Neural progenitor cell (in vitro differentiated cells): ENCODE results near the gene ADM5. TPM values are rescaled to one million over a fixed set of nuclear protein-coding genes. Genes with fewer than 3 reads are reported as not detected.
A peak's percentile ranks its signal among the peaks of the same experiment; 100 is the strongest.

ENCODE experiments used
- DNase-seq: peaks from one replicate; pipeline ENCODE4 v3.0.0-alpha.2; 2016; ENCODE audit warnings: low spot score
- H2AFZ ChIP-seq: fragments of 200-600 bp; sonication (generic); replicated peaks from 2 replicates; pipeline ENCODE4 v1.6.1; 2016; ENCODE audit warnings: antibody characterized with exemption
- H3F3A ChIP-seq: fragments of 200-600 bp; sonication (generic); 2 replicates; pipeline ENCODE4 v1.6.1; 2016; ENCODE audit warnings: antibody characterized with exemption, low read depth
- H3K27ac ChIP-seq: fragments of 200-600 bp; sonication (generic); 2 replicates; pipeline ENCODE4 v1.5.1; 2016; ENCODE audit warnings: mild to moderate bottlenecking
- H3K27me3 ChIP-seq: fragments of 200-600 bp; sonication (generic); 2 replicates; pipeline ENCODE4 v1.6.1; 2016; ENCODE audit warnings: mild to moderate bottlenecking, moderate library complexity
- H3K36me3 ChIP-seq: fragments of 200-600 bp; sonication (generic); 2 replicates; pipeline ENCODE4 v1.5.1; 2016
- H3K4me1 ChIP-seq: fragments of 200-600 bp; sonication (generic); 2 replicates; pipeline ENCODE4 v1.6.1; 2016; ENCODE audit warnings: mixed run types
- H3K4me2 ChIP-seq: fragments of 200-600 bp; sonication (generic); 2 replicates; pipeline ENCODE4 v1.6.1; 2016
- H3K4me3 ChIP-seq: fragments of 200-600 bp; sonication (generic); 2 replicates; pipeline ENCODE4 v1.5.1; 2016
- H3K79me2 ChIP-seq: fragments of 200-600 bp; sonication (generic); 2 replicates; pipeline ENCODE4 v1.6.1; 2016; ENCODE audit warnings: low read depth
- H3K9ac ChIP-seq: fragments of 200-600 bp; sonication (generic); 2 replicates; pipeline ENCODE4 v1.6.1; 2016
- H3K9me3 ChIP-seq: fragments of 200-600 bp; sonication (generic); 2 replicates; pipeline ENCODE4 v1.5.1; 2016; ENCODE audit warnings: low read depth
- H4K20me1 ChIP-seq: fragments of 200-600 bp; sonication (generic); 2 replicates; pipeline ENCODE4 v1.6.1; 2016; ENCODE audit warnings: low read depth
- H3K27ac Mint-ChIP-seq: 3 replicates; pipeline ENCODE4 v1.8.0; 2021; ENCODE audit warnings: mixed read lengths
- H3K27me3 Mint-ChIP-seq: 2 replicates; pipeline ENCODE4 v1.8.0; 2022; ENCODE audit warnings: low read depth, mild to moderate bottlenecking, inconsistent platforms, moderate library complexity, mixed read lengths; ENCODE audit not compliant: insufficient read depth
- H3K36me3 Mint-ChIP-seq: 3 replicates; pipeline ENCODE4 v1.8.0; 2021; ENCODE audit warnings: mixed read lengths
- H3K4me1 Mint-ChIP-seq: 3 replicates; pipeline ENCODE4 v1.8.0; 2021; ENCODE audit warnings: mixed read lengths
- H3K4me3 Mint-ChIP-seq: 3 replicates; pipeline ENCODE4 v1.8.0; 2021; ENCODE audit warnings: mild to moderate bottlenecking, moderate library complexity, mixed read lengths
- H3K9me3 Mint-ChIP-seq: 3 replicates; pipeline ENCODE4 v1.8.0; 2020; ENCODE audit warnings: mixed read lengths
- CTCF ChIP-seq: fragments of 200-600 bp; sonication (generic); IDR thresholded peaks from 2 replicates; pipeline ENCODE4 v1.5.1; 2017; ENCODE audit warnings: antibody characterized with exemption, mild to moderate bottlenecking
- EZH2 ChIP-seq: fragments of 200-600 bp; sonication (generic); IDR thresholded peaks from 2 replicates; pipeline ENCODE4 v1.6.1; 2017; ENCODE audit warnings: antibody characterized with exemption, mild to moderate bottlenecking, moderate library complexity
- EZH2phosphoT487 ChIP-seq: fragments of 200-600 bp; sonication (generic); IDR thresholded peaks from 2 replicates; pipeline ENCODE4 v1.6.1; 2017; ENCODE audit warnings: antibody characterized with exemption
- total RNA-seq: library from RNA; depleted of rRNA; stranded (reverse); fragments of >200 nt; gene quantifications from 2 replicates; pipeline ENCODE4 v1.2.3, GENCODE V29; 2015; ENCODE audit warnings: low replicate concordance

The ADM5 gene
- total RNA-seq, 1 donor from 2014 or later: 6.0 TPM

- Histone ChIP-seq H3K9me3 (no peaks in the 10 kb centered on the region), H2AFZ (peak overlapping the region; percentile 10), H3K4me2 (peak overlapping the region; percentile 66), H3K79me2 (peaks cover 8% of the 10 kb centered on the region), H4K20me1 (peaks cover 7% of the 10 kb centered on the region), H3K9ac (no peak overlapping the region), H3K4me3 (peak overlapping the region; percentile 33), H3K27ac (no peak overlapping the region), H3K36me3 (no peaks in the 10 kb centered on the region), H3K27me3 (no peaks in the 10 kb centered on the region), H3F3A (peaks cover 48% of the 10 kb centered on the region), H3K4me1 (no peaks in the 10 kb centered on the region)
- DNase-seq: peak; percentile 92
- Mint-ChIP-seq H3K36me3 (peaks cover 12% of the 10 kb centered on the region), H3K27ac (peak overlapping the region; percentile 30), H3K4me3 (peak overlapping the region; percentile 61), H3K4me1 (peaks cover 21% of the 10 kb centered on the region), H3K9me3 (no peaks in the 10 kb centered on the region), H3K27me3 (peaks cover 4% of the 10 kb centered on the region)
- TF ChIP-seq EZH2phosphoT487: no peak
- no peak for TF ChIP-seq EZH2
- peak; percentile 97 for TF ChIP-seq CTCF
Measured at GRCh38 chr19:49672131-49672919, 17.1 kb upstream of the ADM5 start.

GRCh38 chr19:49676136-49676783 lies 13.1 kb upstream of the ADM5 start:
- Mint-ChIP-seq H3K4me1 (peaks cover 38% of the 10 kb centered on the region), H3K9me3 (no peaks in the 10 kb centered on the region), H3K27ac (peak overlapping the region; percentile 100), H3K36me3 (peaks cover 6% of the 10 kb centered on the region), H3K27me3 (peaks cover 6% of the 10 kb centered on the region), H3K4me3 (peak overlapping the region; percentile 97)
- Histone ChIP-seq H3K9me3 (no peaks in the 10 kb centered on the region), H2AFZ (peak overlapping the region; percentile 92), H3K79me2 (peaks cover 42% of the 10 kb centered on the region), H3K9ac (peak overlapping the region; percentile 96), H3K4me3 (peak overlapping the region; percentile 88), H3K4me2 (peak overlapping the region; percentile 77), H3K27me3 (no peaks in the 10 kb centered on the region), H3K27ac (peak overlapping the region; percentile 100), H3K4me1 (peaks cover 22% of the 10 kb centered on the region), H3F3A (peaks cover 76% of the 10 kb centered on the region), H3K36me3 (peaks cover 4% of the 10 kb centered on the region), H4K20me1 (peaks cover 38% of the 10 kb centered on the region)
- no peak for TF ChIP-seq CTCF
- TF ChIP-seq EZH2phosphoT487: no peak
- no peak for TF ChIP-seq EZH2
- DNase-seq: peak; percentile 96

GRCh38 chr19:49676784-49677230 lies 12.6 kb upstream of the ADM5 start:
- Mint-ChIP-seq H3K27me3 (peaks cover 6% of the 10 kb centered on the region), H3K4me3 (peak overlapping the region; percentile 97), H3K9me3 (no peaks in the 10 kb centered on the region), H3K4me1 (peaks cover 35% of the 10 kb centered on the region), H3K36me3 (peaks cover 6% of the 10 kb centered on the region), H3K27ac (peak overlapping the region; percentile 100)
- H3K27me3 ChIP-seq: no peaks in the 10 kb centered on the region
- H3K4me3 ChIP-seq: peak overlapping the region; percentile 88
- no peak overlapping the region for H3K27ac ChIP-seq
- H3K79me2 ChIP-seq: peaks cover 47% of the 10 kb centered on the region
- TF ChIP-seq EZH2: no peak
- TF ChIP-seq EZH2phosphoT487: no peak
- DNase-seq: peak; percentile 100
- peaks cover 75% of the 10 kb centered on the region for H3F3A ChIP-seq
- H3K4me1 ChIP-seq: peaks cover 23% of the 10 kb centered on the region
- no peak overlapping the region for H3K4me2 ChIP-seq
- H3K9me3 ChIP-seq: no peaks in the 10 kb centered on the region
- H3K36me3 ChIP-seq: peaks cover 5% of the 10 kb centered on the region
- H3K9ac ChIP-seq: no peak overlapping the region
- H2AFZ ChIP-seq: no peak overlapping the region
- H4K20me1 ChIP-seq: peaks cover 38% of the 10 kb centered on the region
